Esophagus muscularis mucosa (tissue), 4 donors: ENCODE results near the gene SPTBN4. TPM values are rescaled to one million over a fixed set of nuclear protein-coding genes. Genes with fewer than 3 reads are reported as not detected.

Source experiments
- DNase-seq: peaks from one replicate; pipeline ENCODE4 v3.0.0-alpha.2; 2017; ENCODE audit errors: extremely low spot score
- H3K27ac ChIP-seq, 4 donors: fragments of 200-600 bp; sonication (generic); replicated peaks in 1 of 4; 1 replicate in 3 of 4; 2 replicates in 1 of 4; pipeline ENCODE4 v1.5.1; 2016 to 2019; ENCODE audit warnings: mild to moderate bottlenecking in 1 of 4
- H3K27me3 ChIP-seq, 4 donors: fragments of 200-600 bp; sonication (generic); one replicate each; pipeline versions ENCODE4 v1.5.1 to v1.6.0; 2016 to 2019
- H3K36me3 ChIP-seq, 4 donors: fragments of 200-600 bp; sonication (generic); one replicate each; pipeline ENCODE4 v1.5.1; 2016 to 2019
- H3K4me1 ChIP-seq, 4 donors: fragments of 200-600 bp; sonication (generic); one replicate each; pipeline ENCODE4 v1.5.1; 2016 to 2019
- H3K4me3 ChIP-seq, 4 donors: fragments of 200-600 bp; sonication (generic); 1 replicate in 2 of 4; 2 replicates in 2 of 4; pipeline ENCODE4 v1.5.1; 2016 to 2019; ENCODE audit warnings: mild to moderate bottlenecking in 4 of 4, moderate library complexity in 1 of 4
- H3K9me3 ChIP-seq, 4 donors: fragments of 200-600 bp; sonication (generic); 1 replicate in 3 of 4; 2 replicates in 1 of 4; pipeline ENCODE4 v1.5.1; 2016 to 2019
- CTCF ChIP-seq, 3 experiments: fragments of 200-600 bp in 2 of 3; fragments of 450-650 bp in 1 of 3; sonication (generic) in 2 of 3; IDR thresholded peaks; one replicate each; pipeline ENCODE4 v1.5.1; 2017 to 2019; ENCODE audit warnings: antibody characterized with exemption in 3 of 3, mild to moderate bottlenecking in 2 of 3, moderate library complexity in 1 of 3
- EP300 ChIP-seq: sonication (generic); formaldehyde crosslinking; IDR thresholded peaks from one replicate; pipeline ENCODE4 v1.6.1; 2017; ENCODE audit warnings: antibody characterized with exemption
- POLR2A ChIP-seq: fragments of 450-650 bp; IDR thresholded peaks from one replicate; pipeline ENCODE4 v1.6.1; 2017; ENCODE audit warnings: antibody characterized with exemption, moderate library complexity, mild to moderate bottlenecking, low read depth
- POLR2AphosphoS5 ChIP-seq, 2 donors: sonication (generic); formaldehyde crosslinking; IDR thresholded peaks; one replicate each; pipeline ENCODE4 v1.6.1; 2017; ENCODE audit warnings: antibody characterized with exemption in 2 of 2
- WGBS: methylation state at CpG from one replicate; pipeline ENCODE4 v1.1.5; 2018; 5-methylcytosine and 5-hydroxymethylcytosine counted together
- intact Hi-C: fragments of 100-400 bp; cut with DNase I; formaldehyde crosslinking; loops from one replicate; pipeline ENCODE4 v1.15.1; 2023
- total RNA-seq, 4 donors: library from RNA; depleted of rRNA; stranded (reverse); fragments of >200 nt; gene quantifications; one replicate each; pipeline versions ENCODE4 v1.1.0 to v1.2.1, GENCODE V29; 2016

SPTBN4 gene
- total RNA-seq, 4 donors from 2014 or later = 2.1 to 6.4 (median 5.8) TPM

- peaks cover 0 to 22% (median 7%) of the 10 kb centered on the region in 4 donors for H3K36me3 ChIP-seq
- H3K4me3 ChIP-seq = peak overlapping the region; percentile 60 to 72 (median 60)
- WGBS = 11% methylated on average over 55 of the region's 67 CpGs
- DNase-seq = no peak
- peaks cover 0 to 26% (median 6%) of the 10 kb centered on the region in 4 donors for H3K27me3 ChIP-seq
- intact Hi-C loops = no loop called here
- TF ChIP-seq EP300 (no peak), POLR2AphosphoS5 (IDR thresholded peaks at IDR 0.05) (peak; percentile 33 to 73), POLR2A (no peak)
- H3K4me1 ChIP-seq = peaks cover 23 to 62% (median 50%) of the 10 kb centered on the region in 4 donors
- peak overlapping the region; percentile 78 to 91 (median 82) for H3K27ac ChIP-seq
- H3K9me3 ChIP-seq = no peaks in the 10 kb centered on the region
Observed at GRCh38 chr19:40613690-40614621, 147.2 kb downstream of the SPTBN4 start.

- peak overlapping the region; percentile 60 to 72 (median 60) for H3K4me3 ChIP-seq
- intact Hi-C loops = no loop called here
- peak overlapping the region; percentile 78 to 91 (median 82) for H3K27ac ChIP-seq
- no peaks in the 10 kb centered on the region for H3K9me3 ChIP-seq
- 10% methylated on average over 25 of the region's 27 CpGs for WGBS
- peaks cover 3 to 30% (median 13%) of the 10 kb centered on the region in 4 donors for H3K36me3 ChIP-seq
- peak; percentile 6 to 51 for TF ChIP-seq POLR2AphosphoS5 (IDR thresholded peaks at IDR 0.05)
- no peak for TF ChIP-seq CTCF (IDR thresholded peaks at IDR 0.05)
- no peak for TF ChIP-seq POLR2A
- H3K4me1 ChIP-seq = peaks cover 20 to 54% (median 42%) of the 10 kb centered on the region in 4 donors
- H3K27me3 ChIP-seq = peaks cover 0 to 21% (median 6%) of the 10 kb centered on the region in 4 donors
- no peak for DNase-seq
Observed at GRCh38 chr19:40614622-40615411, 148.0 kb downstream of the SPTBN4 start.

GRCh38 chr19:40616178-40616577, 149.4 kb downstream of the SPTBN4 start:
- intact Hi-C loops = loop anchor here (2.0 kb wide), 1 partner anchor 19 kb away; no protein-coding TSS in a partner anchor
- Histone ChIP-seq H3K27ac (peak overlapping the region in 1 of 4 donors; percentile 87), H3K9me3 (no peaks in the 10 kb centered on the region), H3K4me3 (no peak overlapping the region), H3K36me3 (peaks cover 7 to 44% (median 27%) of the 10 kb centered on the region in 4 donors), H3K27me3 (peaks cover 0 to 11% (median 6%) of the 10 kb centered on the region in 4 donors), H3K4me1 (peaks cover 15 to 40% (median 29%) of the 10 kb centered on the region in 4 donors)
- no peak for DNase-seq
- TF ChIP-seq CTCF (IDR thresholded peaks at IDR 0.05) (no peak), EP300 (no peak), POLR2AphosphoS5 (IDR thresholded peaks at IDR 0.05) (no peak), POLR2A (no peak)
- 95% methylated on average over 5 of the region's 5 CpGs for WGBS

- H3K4me1 ChIP-seq = peaks cover 15 to 39% (median 29%) of the 10 kb centered on the region in 4 donors
- H3K27me3 ChIP-seq = peaks cover 0 to 9% (median 5%) of the 10 kb centered on the region in 4 donors
- no peak overlapping the region for H3K4me3 ChIP-seq
- H3K36me3 ChIP-seq = peaks cover 13 to 47% (median 34%) of the 10 kb centered on the region in 4 donors
- TF ChIP-seq POLR2AphosphoS5 (IDR thresholded peaks at IDR 0.05) = no peak
- no peak for TF ChIP-seq EP300
- no peak for TF ChIP-seq POLR2A
- TF ChIP-seq CTCF (IDR thresholded peaks at IDR 0.05) = no peak
- no peak for DNase-seq
- intact Hi-C loops = loop anchor here (2.0 kb wide), 1 partner anchor 18 kb away; no protein-coding TSS in a partner anchor
- H3K27ac ChIP-seq = peak overlapping the region in 1 of 4 donors; percentile 36
- WGBS = 97% methylated on average over 17 of the region's 17 CpGs
- no peaks in the 10 kb centered on the region for H3K9me3 ChIP-seq
Observed at GRCh38 chr19:40616941-40617340, 150.1 kb downstream of the SPTBN4 start.
